OCI-LY3 (cell line): ENCODE measurements around the gene TMEM161B.

Experiments
- EZH2phosphoT487 ChIP-seq: fragments of 200-600 bp; shearing (Covaris generic); IDR thresholded peaks from 2 replicates; pipeline ENCODE4 v1.6.1; 2018; ENCODE audit warnings: antibody characterized with exemption, mixed run types, low read depth
- TF ChIP-seq, protein P1 (sequence below): fragments of 200-600, 300-600 bp; sonication (generic); IDR thresholded peaks from 2 replicates; pipeline ENCODE4 v1.5.1; 2014; ENCODE audit warnings: antibody characterized with exemption, low read length, low read depth

DNA sequence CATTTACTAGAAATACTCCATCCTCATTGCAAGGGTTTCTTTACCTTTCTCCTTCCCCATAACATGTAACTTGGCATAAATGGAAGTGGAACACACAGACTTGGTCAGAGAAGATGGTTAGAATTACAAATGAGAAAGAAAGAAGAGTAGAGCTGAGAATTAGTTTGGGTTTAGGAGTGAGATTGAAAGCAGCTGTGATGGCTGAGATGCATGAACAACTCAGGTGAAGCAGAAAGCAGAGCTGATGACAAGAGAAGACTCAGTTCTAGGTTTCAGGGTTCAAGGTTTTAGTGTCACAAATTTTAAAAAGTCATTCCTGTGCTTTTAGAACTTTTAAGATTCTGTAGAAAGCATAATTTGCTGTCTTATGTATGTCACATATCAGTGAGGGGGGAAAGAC is 54.0 kb downstream of the TMEM161B start:
- TF ChIP-seq, protein P1, sequence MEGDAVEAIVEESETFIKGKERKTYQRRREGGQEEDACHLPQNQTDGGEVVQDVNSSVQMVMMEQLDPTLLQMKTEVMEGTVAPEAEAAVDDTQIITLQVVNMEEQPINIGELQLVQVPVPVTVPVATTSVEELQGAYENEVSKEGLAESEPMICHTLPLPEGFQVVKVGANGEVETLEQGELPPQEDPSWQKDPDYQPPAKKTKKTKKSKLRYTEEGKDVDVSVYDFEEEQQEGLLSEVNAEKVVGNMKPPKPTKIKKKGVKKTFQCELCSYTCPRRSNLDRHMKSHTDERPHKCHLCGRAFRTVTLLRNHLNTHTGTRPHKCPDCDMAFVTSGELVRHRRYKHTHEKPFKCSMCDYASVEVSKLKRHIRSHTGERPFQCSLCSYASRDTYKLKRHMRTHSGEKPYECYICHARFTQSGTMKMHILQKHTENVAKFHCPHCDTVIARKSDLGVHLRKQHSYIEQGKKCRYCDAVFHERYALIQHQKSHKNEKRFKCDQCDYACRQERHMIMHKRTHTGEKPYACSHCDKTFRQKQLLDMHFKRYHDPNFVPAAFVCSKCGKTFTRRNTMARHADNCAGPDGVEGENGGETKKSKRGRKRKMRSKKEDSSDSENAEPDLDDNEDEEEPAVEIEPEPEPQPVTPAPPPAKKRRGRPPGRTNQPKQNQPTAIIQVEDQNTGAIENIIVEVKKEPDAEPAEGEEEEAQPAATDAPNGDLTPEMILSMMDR: no peak
- TF ChIP-seq EZH2phosphoT487: no peak
